PFSK-1 (cell line): ENCODE results near the gene GINS1.

ENCODE experiments used
- FOXP2 ChIP-seq: optimal IDR thresholded peaks from 2 replicates; pipeline ENCODE3; 2011; ENCODE audit warnings: borderline replicate concordance, control low read depth, inconsistent platforms; ENCODE audit not compliant: insufficient read depth; ENCODE audit errors: extremely low read length, extremely low read depth
- POLR2AphosphoS5 ChIP-seq: IDR thresholded peaks from 2 replicates; pipeline ENCODE4 v1.6.1; 2012; ENCODE audit warnings: low read depth, mild to moderate bottlenecking, control low read depth, low read length, moderate library complexity
- SIN3A ChIP-seq: IDR thresholded peaks from 2 replicates; pipeline ENCODE4 v1.6.1; 2012; ENCODE audit warnings: mild to moderate bottlenecking, low read length, moderate library complexity, borderline replicate concordance; ENCODE audit not compliant: insufficient read depth
- TAF1 ChIP-seq: IDR thresholded peaks from 2 replicates; pipeline ENCODE4 v1.6.1; 2012; ENCODE audit warnings: low read length, control low read depth, borderline replicate concordance; ENCODE audit not compliant: insufficient read depth
- TF ChIP-seq, protein P1 (sequence below), 2 experiments: IDR thresholded peaks; 2 replicates each; pipeline versions ENCODE4 v1.6.1 to v1.8.0; 2011 to 2012; ENCODE audit warnings: low read depth in 2 of 2, low read length in 2 of 2, control low read depth in 1 of 2, inconsistent platforms in 1 of 2, mild to moderate bottlenecking in 1 of 2, moderate library complexity in 1 of 2; ENCODE audit not compliant: insufficient read depth in 1 of 2

Gene GINS1

DNA sequence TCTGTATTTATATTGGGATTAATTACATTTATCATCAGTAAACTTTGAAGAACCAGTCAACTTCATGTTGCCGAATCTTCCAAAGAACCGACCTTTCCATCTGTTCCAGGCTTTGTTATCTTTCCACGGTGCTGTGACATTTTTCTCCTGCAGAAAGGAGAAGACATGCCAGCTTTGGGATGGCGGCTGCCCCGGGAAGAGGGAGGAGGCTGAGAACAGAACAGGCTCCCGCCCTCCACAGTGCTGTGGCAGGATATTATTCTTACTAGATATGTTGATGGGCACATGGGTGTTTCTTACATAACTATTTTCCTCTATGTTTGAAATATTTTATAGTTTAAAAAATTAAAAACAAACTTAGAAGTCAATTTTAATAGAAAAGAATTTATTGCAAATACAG lies 44.9 kb downstream of the GINS1 start:
- no peak for TF ChIP-seq TAF1
- no peak for TF ChIP-seq SIN3A
- TF ChIP-seq, protein P1, sequence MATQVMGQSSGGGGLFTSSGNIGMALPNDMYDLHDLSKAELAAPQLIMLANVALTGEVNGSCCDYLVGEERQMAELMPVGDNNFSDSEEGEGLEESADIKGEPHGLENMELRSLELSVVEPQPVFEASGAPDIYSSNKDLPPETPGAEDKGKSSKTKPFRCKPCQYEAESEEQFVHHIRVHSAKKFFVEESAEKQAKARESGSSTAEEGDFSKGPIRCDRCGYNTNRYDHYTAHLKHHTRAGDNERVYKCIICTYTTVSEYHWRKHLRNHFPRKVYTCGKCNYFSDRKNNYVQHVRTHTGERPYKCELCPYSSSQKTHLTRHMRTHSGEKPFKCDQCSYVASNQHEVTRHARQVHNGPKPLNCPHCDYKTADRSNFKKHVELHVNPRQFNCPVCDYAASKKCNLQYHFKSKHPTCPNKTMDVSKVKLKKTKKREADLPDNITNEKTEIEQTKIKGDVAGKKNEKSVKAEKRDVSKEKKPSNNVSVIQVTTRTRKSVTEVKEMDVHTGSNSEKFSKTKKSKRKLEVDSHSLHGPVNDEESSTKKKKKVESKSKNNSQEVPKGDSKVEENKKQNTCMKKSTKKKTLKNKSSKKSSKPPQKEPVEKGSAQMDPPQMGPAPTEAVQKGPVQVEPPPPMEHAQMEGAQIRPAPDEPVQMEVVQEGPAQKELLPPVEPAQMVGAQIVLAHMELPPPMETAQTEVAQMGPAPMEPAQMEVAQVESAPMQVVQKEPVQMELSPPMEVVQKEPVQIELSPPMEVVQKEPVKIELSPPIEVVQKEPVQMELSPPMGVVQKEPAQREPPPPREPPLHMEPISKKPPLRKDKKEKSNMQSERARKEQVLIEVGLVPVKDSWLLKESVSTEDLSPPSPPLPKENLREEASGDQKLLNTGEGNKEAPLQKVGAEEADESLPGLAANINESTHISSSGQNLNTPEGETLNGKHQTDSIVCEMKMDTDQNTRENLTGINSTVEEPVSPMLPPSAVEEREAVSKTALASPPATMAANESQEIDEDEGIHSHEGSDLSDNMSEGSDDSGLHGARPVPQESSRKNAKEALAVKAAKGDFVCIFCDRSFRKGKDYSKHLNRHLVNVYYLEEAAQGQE (IDR thresholded peaks at IDR 0.05; ENCODE audit: insufficient read depth in 1 of 2, low read depth in 2 of 2, low read length in 2 of 2) = no peak
- no peak for TF ChIP-seq FOXP2
- TF ChIP-seq POLR2AphosphoS5 = no peak

DNA sequence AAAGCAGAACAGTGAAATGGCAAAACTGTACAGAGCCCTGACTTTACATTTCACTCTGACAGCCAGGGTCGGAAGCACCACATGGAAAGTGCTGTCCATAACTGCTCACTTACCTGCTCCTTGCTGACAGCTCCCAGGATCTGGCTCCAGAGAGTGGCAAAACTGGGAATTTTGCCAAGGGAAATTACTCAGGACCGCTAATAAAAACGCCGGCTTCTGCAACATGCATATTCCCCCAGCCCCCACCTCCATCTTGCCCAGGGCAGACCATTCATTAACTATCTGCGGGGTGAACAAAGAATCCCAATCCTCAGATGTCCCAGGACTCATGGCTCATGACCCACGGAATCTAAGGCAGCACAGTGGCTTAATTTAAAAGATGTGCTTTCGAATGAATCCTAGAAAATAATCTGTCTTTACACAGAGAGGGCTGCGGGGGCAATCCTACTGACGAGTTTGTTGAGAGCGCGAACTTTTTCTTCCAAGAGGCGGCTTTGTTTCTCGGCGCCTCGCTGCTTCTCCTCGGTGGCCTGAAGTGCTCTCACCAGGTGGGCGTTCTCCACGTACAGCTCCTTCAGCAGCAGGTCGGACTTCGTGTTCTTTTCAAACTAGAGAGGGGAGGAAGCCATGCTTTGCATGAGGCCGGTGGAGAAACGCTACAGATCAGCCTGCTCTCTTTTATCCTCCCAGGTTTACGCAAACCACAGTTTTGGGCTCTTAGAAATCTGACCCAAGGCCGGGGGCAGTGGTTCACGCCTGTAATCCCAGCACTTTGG lies 45.8 kb downstream of the GINS1 start:
- no peak for TF ChIP-seq FOXP2
- no peak for TF ChIP-seq TAF1
- no peak for TF ChIP-seq POLR2AphosphoS5
- TF ChIP-seq SIN3A = no peak
- TF ChIP-seq, protein P1 (IDR thresholded peaks at IDR 0.05; ENCODE audit: insufficient read depth in 1 of 2, low read depth in 2 of 2, low read length in 2 of 2) = no peak

DNA sequence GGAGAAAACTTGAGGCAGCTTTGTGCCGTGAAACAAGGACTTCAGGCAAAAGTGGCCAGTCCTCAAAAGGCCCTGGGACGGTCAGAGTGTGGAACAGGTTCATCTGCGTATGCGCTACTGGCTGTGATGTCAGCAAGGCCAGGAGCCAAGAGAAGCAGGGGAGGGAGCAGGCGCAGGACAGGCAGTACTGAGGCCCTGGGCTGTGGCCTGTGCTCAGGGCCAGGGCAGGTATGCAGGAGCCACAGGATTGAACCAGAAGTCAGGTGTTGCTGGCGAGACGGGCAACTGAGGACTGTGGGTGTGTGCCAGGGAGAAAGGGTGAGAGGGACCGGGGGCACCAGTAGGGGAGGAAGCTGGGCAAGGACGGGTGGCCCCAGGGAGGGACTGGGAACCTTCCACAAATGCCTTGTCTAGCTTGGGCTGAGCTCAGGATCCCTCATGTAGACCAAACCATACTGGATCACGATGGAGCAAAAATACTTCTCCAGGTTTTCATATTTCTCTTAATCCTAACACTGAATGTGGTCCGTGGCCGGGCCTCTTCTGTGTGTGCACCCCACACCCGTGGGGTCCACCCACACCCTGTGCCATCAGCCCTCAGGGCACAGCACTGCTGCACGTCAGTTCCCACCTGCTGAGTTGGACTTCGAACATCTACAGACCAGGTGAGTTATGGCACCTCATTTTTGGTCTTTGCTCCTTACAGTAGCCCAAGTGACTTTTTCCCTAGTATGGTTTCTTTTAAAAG lies 46.9 kb downstream of the GINS1 start:
- TF ChIP-seq, protein P1 (IDR thresholded peaks at IDR 0.05; ENCODE audit: insufficient read depth in 1 of 2, low read depth in 2 of 2, low read length in 2 of 2) = no peak
- TF ChIP-seq SIN3A (no peak), FOXP2 (no peak), POLR2AphosphoS5 (no peak), TAF1 (no peak)

DNA sequence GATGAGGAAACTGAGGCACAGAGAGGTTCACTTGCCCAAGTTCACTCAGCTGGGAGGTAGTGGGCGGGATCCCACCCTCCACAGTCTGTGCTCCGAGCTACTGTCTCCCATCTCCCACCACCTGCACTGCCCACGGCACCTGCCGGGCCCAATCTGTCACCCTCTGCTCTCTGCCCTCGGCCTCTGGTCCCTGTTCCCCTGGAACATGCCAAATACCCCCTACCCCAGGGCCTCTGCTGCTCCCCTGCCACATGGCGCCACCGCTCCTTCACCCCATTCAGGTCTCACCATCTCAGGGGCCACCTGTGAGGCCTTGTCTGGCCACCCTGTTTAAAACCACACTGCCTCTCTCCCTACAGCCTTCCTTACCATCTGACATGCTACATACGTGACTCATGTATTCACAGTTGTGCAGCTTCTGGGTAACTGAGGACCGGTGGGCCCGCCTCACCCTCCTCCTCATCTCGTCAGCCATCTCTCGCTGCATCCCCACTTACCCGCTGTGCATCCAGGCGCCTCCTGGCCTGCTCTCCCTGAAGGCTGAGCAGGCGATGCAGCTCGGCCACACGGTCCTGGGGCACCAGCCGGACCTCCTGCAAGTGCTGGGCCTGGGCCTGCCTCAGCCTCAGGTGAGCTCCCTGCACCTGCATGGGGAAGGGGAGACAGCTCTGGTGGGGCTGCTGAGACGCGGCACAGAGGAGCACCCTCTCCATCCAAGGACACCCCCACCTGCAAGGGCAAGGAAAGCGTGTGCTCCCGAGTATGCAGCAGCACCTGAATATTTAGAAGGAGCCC lies 50.6 kb downstream of the GINS1 start:
- TF ChIP-seq, protein P1 (IDR thresholded peaks at IDR 0.05; ENCODE audit: insufficient read depth in 1 of 2, low read depth in 2 of 2, low read length in 2 of 2) = no peak
- TF ChIP-seq TAF1 (no peak), POLR2AphosphoS5 (no peak), SIN3A (no peak), FOXP2 (no peak)
